ENCODE data around the gene GPR173. TPM values are rescaled to one million over a fixed set of nuclear protein-coding genes. Genes with fewer than 3 reads are reported as not detected.

GPR173 gene
- total RNA-seq, 2 donors from 2014 or later, result 7.0 to 9.4 TPM

DNA sequence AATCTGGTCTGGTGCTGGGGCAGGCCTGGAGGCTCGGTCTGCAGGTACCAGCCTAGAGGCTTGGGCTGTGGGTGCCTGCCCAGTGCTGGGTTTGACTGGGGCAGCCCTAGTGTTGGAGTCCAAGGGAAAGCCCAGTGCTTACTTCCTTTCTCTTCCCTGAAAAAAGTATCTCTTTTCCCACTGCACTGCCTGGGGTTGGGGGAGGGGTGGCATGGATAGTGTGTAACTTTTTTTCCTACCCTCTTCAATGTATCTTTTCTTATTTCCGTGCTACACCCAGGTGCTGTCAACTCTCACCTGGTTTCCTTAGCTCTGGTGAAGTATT, 66.9 kb downstream of the GPR173 start:
- H3K27ac Mint-ChIP-seq, result no peak overlapping the region
- no peaks in the 10 kb centered on the region for H3K27me3 Mint-ChIP-seq (ENCODE audit: insufficient read depth)
- H3K9ac ChIP-seq (ENCODE audit: extremely low read depth, low read length, poor library complexity, severe bottlenecking), result no peak overlapping the region
- H3K27me3 ChIP-seq (ENCODE audit: control insufficient read depth, insufficient read depth, low read length, poor library complexity, severe bottlenecking), result no peaks in the 10 kb centered on the region
- H3K4me1 ChIP-seq (ENCODE audit: control insufficient read depth, insufficient read depth, low read length), result no peaks in the 10 kb centered on the region
- peaks cover 47% of the 10 kb centered on the region for H3K9me3 Mint-ChIP-seq
- H3K36me3 Mint-ChIP-seq (ENCODE audit: low read depth), result peaks cover 12% of the 10 kb centered on the region
- no peak overlapping the region for H3K4me3 Mint-ChIP-seq
- H3K4me3 ChIP-seq (ENCODE audit: low read length), result no peak overlapping the region
- no peaks in the 10 kb centered on the region for H3K4me1 Mint-ChIP-seq
- DNase-seq, result no peak
- TF ChIP-seq, protein P1, sequence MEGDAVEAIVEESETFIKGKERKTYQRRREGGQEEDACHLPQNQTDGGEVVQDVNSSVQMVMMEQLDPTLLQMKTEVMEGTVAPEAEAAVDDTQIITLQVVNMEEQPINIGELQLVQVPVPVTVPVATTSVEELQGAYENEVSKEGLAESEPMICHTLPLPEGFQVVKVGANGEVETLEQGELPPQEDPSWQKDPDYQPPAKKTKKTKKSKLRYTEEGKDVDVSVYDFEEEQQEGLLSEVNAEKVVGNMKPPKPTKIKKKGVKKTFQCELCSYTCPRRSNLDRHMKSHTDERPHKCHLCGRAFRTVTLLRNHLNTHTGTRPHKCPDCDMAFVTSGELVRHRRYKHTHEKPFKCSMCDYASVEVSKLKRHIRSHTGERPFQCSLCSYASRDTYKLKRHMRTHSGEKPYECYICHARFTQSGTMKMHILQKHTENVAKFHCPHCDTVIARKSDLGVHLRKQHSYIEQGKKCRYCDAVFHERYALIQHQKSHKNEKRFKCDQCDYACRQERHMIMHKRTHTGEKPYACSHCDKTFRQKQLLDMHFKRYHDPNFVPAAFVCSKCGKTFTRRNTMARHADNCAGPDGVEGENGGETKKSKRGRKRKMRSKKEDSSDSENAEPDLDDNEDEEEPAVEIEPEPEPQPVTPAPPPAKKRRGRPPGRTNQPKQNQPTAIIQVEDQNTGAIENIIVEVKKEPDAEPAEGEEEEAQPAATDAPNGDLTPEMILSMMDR (conservative IDR thresholded peaks at IDR 0.05), result no peak
- H3K36me3 ChIP-seq (ENCODE audit: control insufficient read depth, insufficient read depth, low read length), result no peaks in the 10 kb centered on the region
- no peaks in the 10 kb centered on the region for H3K9me3 ChIP-seq (ENCODE audit: control insufficient read depth, low read length)
- H3K27ac ChIP-seq (ENCODE audit: low read depth, low read length), result no peak overlapping the region
- WGBS, 2 experiments (ENCODE audit: insufficient coverage in 1 of 2, insufficient read length in 1 of 2), result 100% methylated on average over 1 of the region's 2 CpGs; no CpG with 5 or more reads in 1 of the 2 experiments

DNA sequence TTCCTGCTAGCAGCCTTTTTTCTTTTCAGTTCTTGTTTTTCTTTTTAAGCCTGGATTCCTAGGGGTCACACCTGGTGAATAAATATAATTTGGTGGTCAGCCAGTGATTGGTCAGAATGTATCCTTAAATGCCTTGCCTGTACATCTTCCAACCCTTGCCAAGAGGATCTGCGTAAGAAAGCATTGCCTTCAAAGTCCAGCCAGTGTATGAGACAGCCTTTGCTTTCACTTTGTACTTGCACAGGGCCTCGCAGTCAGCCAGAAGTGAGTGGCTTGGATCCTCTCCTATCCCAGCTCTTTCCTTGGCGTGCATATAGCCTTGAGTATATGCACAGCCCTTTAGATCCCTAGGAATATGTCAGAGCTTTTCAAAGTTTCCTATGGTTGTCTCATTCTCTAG, 67.5 kb downstream of the GPR173 start:
- peaks cover 49% of the 10 kb centered on the region for H3K9me3 Mint-ChIP-seq
- no peak overlapping the region for H3K27ac ChIP-seq (ENCODE audit: low read depth, low read length)
- no peaks in the 10 kb centered on the region for H3K4me1 ChIP-seq (ENCODE audit: control insufficient read depth, insufficient read depth, low read length)
- H3K27me3 ChIP-seq (ENCODE audit: control insufficient read depth, insufficient read depth, low read length, poor library complexity, severe bottlenecking), result no peaks in the 10 kb centered on the region
- H3K27ac Mint-ChIP-seq, result no peak overlapping the region
- no peaks in the 10 kb centered on the region for H3K36me3 ChIP-seq (ENCODE audit: control insufficient read depth, insufficient read depth, low read length)
- H3K4me3 ChIP-seq (ENCODE audit: low read length), result no peak overlapping the region
- WGBS, 2 experiments (ENCODE audit: insufficient coverage in 1 of 2, insufficient read length in 1 of 2), result 83 to 90% methylated on average over 2 to 3 of the region's 3 CpGs
- DNase-seq, result no peak
- no peaks in the 10 kb centered on the region for H3K4me1 Mint-ChIP-seq
- H3K27me3 Mint-ChIP-seq (ENCODE audit: insufficient read depth), result no peaks in the 10 kb centered on the region
- TF ChIP-seq, protein P1 (conservative IDR thresholded peaks at IDR 0.05), result no peak
- H3K36me3 Mint-ChIP-seq (ENCODE audit: low read depth), result peaks cover 12% of the 10 kb centered on the region
- no peak overlapping the region for H3K9ac ChIP-seq (ENCODE audit: extremely low read depth, low read length, poor library complexity, severe bottlenecking)
- no peak overlapping the region for H3K4me3 Mint-ChIP-seq
- H3K9me3 ChIP-seq (ENCODE audit: control insufficient read depth, low read length), result no peaks in the 10 kb centered on the region

DNA sequence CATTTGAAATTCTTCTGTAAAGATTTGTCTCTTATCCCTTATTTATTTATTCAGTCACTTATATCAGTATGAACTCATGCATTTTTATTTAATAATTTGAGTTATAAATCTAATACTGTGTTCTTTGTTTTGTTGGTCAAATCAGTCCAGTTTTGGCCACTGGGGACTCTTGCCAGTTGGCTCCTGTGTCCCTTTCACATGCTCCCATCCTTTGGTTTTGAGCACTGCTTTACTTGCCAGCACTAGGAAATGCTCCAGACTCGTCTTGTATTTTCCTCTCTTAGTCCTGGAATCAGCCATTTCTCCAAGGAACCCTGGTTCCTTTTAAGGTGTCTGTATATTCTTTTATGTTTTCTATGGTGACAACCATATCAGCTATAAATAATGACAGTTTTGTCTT, 73.4 kb downstream of the GPR173 start:
- no peak for DNase-seq
- no peak overlapping the region for H3K9ac ChIP-seq (ENCODE audit: extremely low read depth, low read length, poor library complexity, severe bottlenecking)
- Mint-ChIP-seq H3K4me1 (no peaks in the 10 kb centered on the region), H3K36me3 (ENCODE audit: low read depth) (peaks cover 7% of the 10 kb centered on the region), H3K27me3 (ENCODE audit: insufficient read depth) (no peaks in the 10 kb centered on the region), H3K4me3 (no peak overlapping the region), H3K9me3 (peaks cover 45% of the 10 kb centered on the region), H3K27ac (no peak overlapping the region)
- no CpG with 5 or more reads among the region's 1 CpG for WGBS, 2 experiments (ENCODE audit: insufficient coverage in 1 of 2, insufficient read length in 1 of 2)
- H3K27ac ChIP-seq (ENCODE audit: low read depth, low read length), result no peak overlapping the region
- no peaks in the 10 kb centered on the region for H3K27me3 ChIP-seq (ENCODE audit: control insufficient read depth, insufficient read depth, low read length, poor library complexity, severe bottlenecking)
- peaks cover 12% of the 10 kb centered on the region for H3K9me3 ChIP-seq (ENCODE audit: control insufficient read depth, low read length)
- TF ChIP-seq, protein P1 (conservative IDR thresholded peaks at IDR 0.05), result no peak
- no peak overlapping the region for H3K4me3 ChIP-seq (ENCODE audit: low read length)
- no peaks in the 10 kb centered on the region for H3K36me3 ChIP-seq (ENCODE audit: control insufficient read depth, insufficient read depth, low read length)
- H3K4me1 ChIP-seq (ENCODE audit: control insufficient read depth, insufficient read depth, low read length), result no peaks in the 10 kb centered on the region
